ENCODE results near the gene SV2A.
A peak's percentile ranks its signal among the peaks of the same experiment; 100 is the strongest.
"Not testable (repeated sequence)": the region's sequence is repeated elsewhere in the genome, so short reads cannot be mapped to it uniquely, and the experiment has no call there.

SV2A gene

GRCh38 chr1:149927563-149928400 is 10.1 kb upstream of the SV2A start, which contains the start of gene SF3B4:
Gene SF3B4 (minus strand): TSS chr1:149927803. CDS start chr1:149927759, 44 bp downstream.
- peak; percentile 95 for DNase-seq

GRCh38 chr1:149927056-149927562 is 9.5 kb upstream of the SV2A start:
- no peak for DNase-seq

- no peak for DNase-seq
Measured at GRCh38 chr1:149926296-149926695, 8.7 kb upstream of the SV2A start.

GRCh38 chr1:149925751-149926150 is 8.1 kb upstream of the SV2A start:
- DNase-seq, result no peak

GRCh38 chr1:149925345-149925744 is 7.7 kb upstream of the SV2A start:
- DNase-seq, result no peak

- no peak for DNase-seq
Measured at GRCh38 chr1:149923626-149924025, 6.0 kb upstream of the SV2A start.

GRCh38 chr1:149916898-149917252 is 769 bp downstream of the SV2A start:
- DNase-seq, result no peak

GRCh38 chr1:149916193-149916897 is 1.3 kb downstream of the SV2A start:
- no peak for DNase-seq

- DNase-seq, result no peak
Measured at GRCh38 chr1:149915429-149916192, 2.0 kb downstream of the SV2A start.

- DNase-seq, result no peak
Measured at GRCh38 chr1:149914545-149914944, 3.1 kb downstream of the SV2A start.

GRCh38 chr1:149906570-149907075 is 11.0 kb downstream of the SV2A start:
- no peak for DNase-seq

- DNase-seq, result no peak
Measured at GRCh38 chr1:149903836-149904491, 13.7 kb downstream of the SV2A start.

GRCh38 chr1:149899460-149900284 is 18.0 kb downstream of the SV2A start, which contains the start of gene BOLA1:
Gene BOLA1 (plus strand): TSS chr1:149899568. CDS start chr1:149900060, 492 bp downstream.
- DNase-seq, result peak; percentile 96

- no peak for DNase-seq
Measured at GRCh38 chr1:149896575-149896974, 21.1 kb downstream of the SV2A start.

- DNase-seq, result peak; percentile 55
Measured at GRCh38 chr1:149888999-149889289, 28.7 kb downstream of the SV2A start.

- DNase-seq, result peak; percentile 89
Measured at GRCh38 chr1:149888247-149888998, 29.2 kb downstream of the SV2A start.

GRCh38 chr1:149887456-149888246 is 30.0 kb downstream of the SV2A start:
- peak; percentile 98 for DNase-seq

- DNase-seq, result not testable (repeated sequence)
Measured at GRCh38 chr1:149887196-149887455, 30.5 kb downstream of the SV2A start.

GRCh38 chr1:149886396-149887195 is 31.0 kb downstream of the SV2A start:
- peak; percentile 99 for DNase-seq

GRCh38 chr1:149886121-149886395 is 31.6 kb downstream of the SV2A start:
- not testable (repeated sequence) for DNase-seq

Data from NCI-H146 (cell line).